ENCODE data around the gene ZNF664. TPM values are rescaled to one million over a fixed set of nuclear protein-coding genes. Genes with fewer than 3 reads are reported as not detected.

The ZNF664 gene
- total and polyA plus RNA-seq, 10 of the 15 experiments (the other 5 are each of a cell fraction or from before 2014, with no cell fraction given) = 1.8 to 65.6 (median 30.8) TPM

DNA sequence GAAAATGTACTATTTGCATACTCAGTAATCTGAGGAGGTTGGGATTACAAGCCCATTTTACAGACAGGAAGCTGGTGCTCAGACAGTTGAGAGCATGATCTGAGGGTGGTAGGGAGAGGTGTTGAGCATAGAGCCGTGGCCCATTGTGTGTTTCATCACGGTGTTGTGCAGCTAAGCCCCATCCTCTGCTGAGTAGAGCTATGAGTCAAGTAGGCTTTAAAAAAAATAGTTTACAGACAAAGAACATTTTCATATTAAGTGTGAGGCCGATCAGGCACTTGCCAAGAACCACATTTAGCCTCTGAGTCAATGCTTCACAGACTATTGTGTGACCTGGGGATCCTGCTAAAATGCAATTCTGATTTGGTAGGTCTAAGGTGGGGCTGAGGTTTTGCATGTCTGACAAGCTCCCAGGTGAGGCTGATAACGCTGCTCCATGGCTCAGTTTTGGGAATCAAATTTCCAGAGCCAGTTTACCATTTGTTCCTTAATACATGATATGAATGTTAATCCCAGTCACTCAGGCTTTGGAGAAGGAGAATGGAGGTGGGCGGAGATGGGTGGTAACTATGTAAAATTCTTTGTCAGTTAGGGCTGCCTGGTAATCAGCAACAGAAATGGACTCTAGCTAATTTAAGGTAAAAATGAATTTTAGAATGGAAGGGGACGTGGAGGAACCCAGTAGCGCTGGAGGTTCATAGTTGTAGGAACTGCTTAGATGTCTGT is 22.2 kb downstream of the ZNF664 start:
- in situ Hi-C loops (cut with MboI) (no loop called here), intact Hi-C loops (cut with micrococcal nuclease; ENCODE audit: unreplicated experiment) (no loop called here)
- ChIA-PET POLR2A (no interaction called here), CTCF (interaction anchor here (2.4 to 4.5 kb wide), 3 partner anchors 8 to 37 kb away, joined by 13 to 18 read pairs (median 16); no protein-coding TSS in a partner anchor), SMC1A (ENCODE audit: uncharacterized antibody, unreplicated experiment) (interaction anchor here (0.9 to 3.1 kb wide), 4 partner anchors 9 to 39 kb away, joined by 3 to 11 read pairs (median 3); no protein-coding TSS in a partner anchor), RAD21 (ENCODE audit: unreplicated experiment) (interaction anchor here (0.6 kb wide), 1 partner anchor 184 kb away, joined by 3 read pairs; no protein-coding TSS in a partner anchor)
- no peak overlapping the region for H2AFZ ChIP-seq (ENCODE audit: control insufficient read depth, low read depth, low read length)
- FAIRE-seq (no peak), DNase-seq (ENCODE audit: low read depth, low spot score) (no peak), ATAC-seq (no peak; the same call in 2 of the 3 replicates)
- H3K9ac ChIP-seq (ENCODE audit: control insufficient read depth, insufficient read depth, low read length) = no peak overlapping the region
- H3K4me2 ChIP-seq (ENCODE audit: control insufficient read depth, insufficient read depth) = no peak overlapping the region
- TF ChIP-seq ZBED1 (IDR thresholded peaks at IDR 0.05; ENCODE audit: borderline replicate concordance) (no peak), NFYB (IDR thresholded peaks at IDR 0.05; ENCODE audit: insufficient read depth, low read depth, low read length) (no peak), TAF1 (IDR thresholded peaks at IDR 0.05; ENCODE audit: borderline replicate concordance, low read depth, low read length) (no peak)
- TF ChIP-seq, protein P1, sequence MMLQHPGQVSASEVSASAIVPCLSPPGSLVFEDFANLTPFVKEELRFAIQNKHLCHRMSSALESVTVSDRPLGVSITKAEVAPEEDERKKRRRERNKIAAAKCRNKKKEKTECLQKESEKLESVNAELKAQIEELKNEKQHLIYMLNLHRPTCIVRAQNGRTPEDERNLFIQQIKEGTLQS (IDR thresholded peaks at IDR 0.05; ENCODE audit: borderline replicate concordance, extremely low read depth, low read depth, low read length) = no peak
- TF ChIP-seq, protein P2, sequence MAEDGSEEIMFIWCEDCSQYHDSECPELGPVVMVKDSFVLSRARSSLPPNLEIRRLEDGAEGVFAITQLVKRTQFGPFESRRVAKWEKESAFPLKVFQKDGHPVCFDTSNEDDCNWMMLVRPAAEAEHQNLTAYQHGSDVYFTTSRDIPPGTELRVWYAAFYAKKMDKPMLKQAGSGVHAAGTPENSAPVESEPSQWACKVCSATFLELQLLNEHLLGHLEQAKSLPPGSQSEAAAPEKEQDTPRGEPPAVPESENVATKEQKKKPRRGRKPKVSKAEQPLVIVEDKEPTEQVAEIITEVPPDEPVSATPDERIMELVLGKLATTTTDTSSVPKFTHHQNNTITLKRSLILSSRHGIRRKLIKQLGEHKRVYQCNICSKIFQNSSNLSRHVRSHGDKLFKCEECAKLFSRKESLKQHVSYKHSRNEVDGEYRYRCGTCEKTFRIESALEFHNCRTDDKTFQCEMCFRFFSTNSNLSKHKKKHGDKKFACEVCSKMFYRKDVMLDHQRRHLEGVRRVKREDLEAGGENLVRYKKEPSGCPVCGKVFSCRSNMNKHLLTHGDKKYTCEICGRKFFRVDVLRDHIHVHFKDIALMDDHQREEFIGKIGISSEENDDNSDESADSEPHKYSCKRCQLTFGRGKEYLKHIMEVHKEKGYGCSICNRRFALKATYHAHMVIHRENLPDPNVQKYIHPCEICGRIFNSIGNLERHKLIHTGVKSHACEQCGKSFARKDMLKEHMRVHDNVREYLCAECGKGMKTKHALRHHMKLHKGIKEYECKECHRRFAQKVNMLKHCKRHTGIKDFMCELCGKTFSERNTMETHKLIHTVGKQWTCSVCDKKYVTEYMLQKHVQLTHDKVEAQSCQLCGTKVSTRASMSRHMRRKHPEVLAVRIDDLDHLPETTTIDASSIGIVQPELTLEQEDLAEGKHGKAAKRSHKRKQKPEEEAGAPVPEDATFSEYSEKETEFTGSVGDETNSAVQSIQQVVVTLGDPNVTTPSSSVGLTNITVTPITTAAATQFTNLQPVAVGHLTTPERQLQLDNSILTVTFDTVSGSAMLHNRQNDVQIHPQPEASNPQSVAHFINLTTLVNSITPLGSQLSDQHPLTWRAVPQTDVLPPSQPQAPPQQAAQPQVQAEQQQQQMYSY (CRISPR knock-in tag; IDR thresholded peaks at IDR 0.05) = no peak
- H4K20me1 ChIP-seq (ENCODE audit: control insufficient read depth, insufficient read depth) = no peaks in the 10 kb centered on the region; the same call in 1 of the 2 replicates
- no peak overlapping the region for H3K27ac ChIP-seq (ENCODE audit: control insufficient read depth, insufficient read depth)
- WGBS (ENCODE audit: insufficient coverage, insufficient replicate concordance, low lambda C conversion rate, missing lambda C conversion rate) = 43% methylated on average over 7 of the region's 7 CpGs
- H3K4me3 ChIP-seq = no peak overlapping the region
- H3K9me3 ChIP-seq (replicated peaks; ENCODE audit: control insufficient read depth, insufficient read depth, low read length) = no peaks in the 10 kb centered on the region
- H3K27me3 ChIP-seq (replicated peaks in 1 of 2; ENCODE audit: control insufficient read depth in 2 of 2, insufficient read depth in 2 of 2, low read length in 1 of 2) = no peaks in the 10 kb centered on the region
- H3K4me1 ChIP-seq (ENCODE audit: control insufficient read depth, insufficient read depth, low read length) = no peaks in the 10 kb centered on the region
- BruUV-seq (replicated peaks) = no TSS peak
- H3K36me3 ChIP-seq (ENCODE audit: control insufficient read depth in 2 of 2, insufficient read depth in 2 of 2, low read length in 1 of 2) = peaks cover 4 to 11% of the 10 kb centered on the region in 2 experiments
- no peaks in the 10 kb centered on the region for H3K79me2 ChIP-seq (ENCODE audit: control insufficient read depth, insufficient read depth, low read length)

Data from GM12878 (cell line).